IMR-90 (cell line): ENCODE results near the gene PSMB4. TPM values are rescaled to one million over a fixed set of nuclear protein-coding genes. Genes with fewer than 3 reads are reported as not detected.

Experiments used
- ATAC-seq: fragments of 200-7000 bp; cut with Tn5 transposase; 2 replicates; pipeline ENCODE4 v1.9.1; 2020; ENCODE audit warnings: low read depth, mild to moderate bottlenecking, moderate library complexity
- BruUV-seq: library from RNA; stranded (reverse); fragments of 400-500 nt; replicated peaks from 2 replicates; lab custom pipeline; 2021; lab: Mats Ljungman, UMichigan
- CTCF ChIA-PET: fragments of 300-600 bp; formaldehyde crosslinking; extraction: SDS; loops from one replicate; lab custom pipeline; 2021; ENCODE audit warnings: antibody characterized with exemption; lab: Yijun Ruan, JAX
- POLR2A ChIA-PET: fragments of 300-600 bp; sonication (Branson Sonifier 250); formaldehyde crosslinking; loops from one replicate; lab custom pipeline; 2022; ENCODE audit warnings: antibody characterized with exemption; ENCODE audit not compliant: unreplicated experiment; lab: Charles Lee
- DNase-seq: peaks from one replicate; pipeline ENCODE4 v3.0.0; 2013
- H2AFZ ChIP-seq: replicated peaks from 2 replicates; pipeline ENCODE3; 2013; ENCODE audit warnings: low read length, mild to moderate bottlenecking; ENCODE audit not compliant: poor library complexity
- H2AK5ac ChIP-seq: 2 replicates; pipeline ENCODE4 v1.6.1; 2013; ENCODE audit warnings: low read depth, low read length, inconsistent platforms
- H2AK9ac ChIP-seq: replicated peaks from 2 replicates; pipeline ENCODE3; 2013; ENCODE audit warnings: mild to moderate bottlenecking, low read depth, low read length, moderate library complexity; ENCODE audit not compliant: poor library complexity
- H2BK120ac ChIP-seq: 2 replicates; pipeline ENCODE4 v1.6.1; 2013; ENCODE audit warnings: low read depth, low read length, inconsistent platforms
- H2BK15ac ChIP-seq: 3 replicates; pipeline ENCODE4 v1.6.1; 2013; ENCODE audit warnings: low read depth, low read length, inconsistent platforms
- H2BK20ac ChIP-seq: 2 replicates; pipeline ENCODE4 v1.6.1; 2013; ENCODE audit warnings: low read depth, mild to moderate bottlenecking, inconsistent platforms, low read length, moderate library complexity
- H2BK5ac ChIP-seq: 2 replicates; pipeline ENCODE4 v1.6.1; 2013; ENCODE audit warnings: mild to moderate bottlenecking, low read depth, low read length, inconsistent platforms; ENCODE audit not compliant: poor library complexity, severe bottlenecking
- H3K14ac ChIP-seq: replicated peaks from 2 replicates; pipeline ENCODE4 v1.6.1; 2013; ENCODE audit warnings: low read depth, low read length, inconsistent platforms
- H3K18ac ChIP-seq: 2 replicates; pipeline ENCODE4 v1.6.1; 2013; ENCODE audit warnings: low read depth, low read length, control low read depth
- H3K23ac ChIP-seq: 2 replicates; pipeline ENCODE4 v1.6.1; 2013; ENCODE audit warnings: low read depth, low read length, inconsistent platforms
- H3K27ac ChIP-seq: 2 replicates; pipeline ENCODE4 v1.5.1; 2013; ENCODE audit warnings: mild to moderate bottlenecking, control low read depth, low read length; ENCODE audit not compliant: insufficient read depth
- H3K27me3 ChIP-seq: 2 replicates; pipeline ENCODE4 v1.6.1; 2013; ENCODE audit warnings: low read length; ENCODE audit not compliant: control insufficient read depth, insufficient read depth
- H3K36me3 ChIP-seq: 2 replicates; pipeline ENCODE4 v1.6.1; 2013; ENCODE audit warnings: low read length, mixed read lengths; ENCODE audit not compliant: control insufficient read depth, insufficient read depth
- H3K4ac ChIP-seq: 2 replicates; pipeline ENCODE4 v1.6.1; 2013; ENCODE audit warnings: low read depth, low read length, inconsistent platforms
- H3K4me1 ChIP-seq: 2 replicates; pipeline ENCODE4 v1.6.1; 2013; ENCODE audit warnings: low read length, mixed read lengths; ENCODE audit not compliant: control insufficient read depth, insufficient read depth
- H3K4me2 ChIP-seq: 2 replicates; pipeline ENCODE4 v1.6.1; 2013; ENCODE audit warnings: low read depth, mild to moderate bottlenecking, control low read depth, low read length, moderate library complexity
- H3K4me3 ChIP-seq: 2 replicates; pipeline ENCODE4 v1.5.1; 2013; ENCODE audit warnings: low read depth, mild to moderate bottlenecking, control low read depth, low read length, moderate library complexity; ENCODE audit not compliant: insufficient read depth
- H3K56ac ChIP-seq: 2 replicates; pipeline ENCODE4 v1.6.1; 2013; ENCODE audit warnings: low read length, inconsistent platforms; ENCODE audit not compliant: insufficient read depth; ENCODE audit errors: extremely low read depth
- H3K79me1 ChIP-seq, 2 experiments: 2 replicates each; pipeline ENCODE4 v1.6.1; 2013; ENCODE audit warnings: low read length in 2 of 2, inconsistent platforms in 1 of 2, low read depth in 1 of 2
- H3K9ac ChIP-seq: 2 replicates; pipeline ENCODE4 v1.6.1; 2013; ENCODE audit warnings: low read depth, low read length, control low read depth
- H3K9me1 ChIP-seq: 2 replicates; pipeline ENCODE4 v1.6.1; 2013; ENCODE audit warnings: low read length, inconsistent platforms; ENCODE audit not compliant: insufficient read depth
- H3K9me3 ChIP-seq: 2 replicates; pipeline ENCODE4 v1.6.1; 2013; ENCODE audit warnings: low read length; ENCODE audit not compliant: control insufficient read depth, insufficient read depth
- H4K20me1 ChIP-seq: 2 replicates; pipeline ENCODE4 v1.6.1; 2013; ENCODE audit warnings: low read length, inconsistent platforms; ENCODE audit not compliant: insufficient read depth
- H4K5ac ChIP-seq: 2 replicates; pipeline ENCODE4 v1.6.1; 2013; ENCODE audit warnings: mild to moderate bottlenecking, low read depth, low read length, control low read depth
- H4K8ac ChIP-seq, 2 experiments: 2 replicates each; pipeline ENCODE4 v1.6.1; 2013; ENCODE audit warnings: low read depth in 2 of 2, low read length in 2 of 2, control low read depth in 1 of 2, inconsistent platforms in 1 of 2
- H4K91ac ChIP-seq: 2 replicates; pipeline ENCODE4 v1.6.1; 2013; ENCODE audit warnings: low read depth, low read length, inconsistent platforms; ENCODE audit not compliant: insufficient read depth
- FOS ChIP-seq: fragments of 150-350 bp; IDR thresholded peaks from 2 replicates; pipeline ENCODE4 v1.6.1; 2016; ENCODE audit warnings: low read depth, low read length
- RAD21 ChIP-seq: IDR thresholded peaks from 2 replicates; pipeline ENCODE4 v1.6.1; 2012; ENCODE audit warnings: low read length, improper control_type of control experiment
- SMC3 ChIP-seq: fragments of 150-350 bp; IDR thresholded peaks from 2 replicates; pipeline ENCODE4 v1.6.1; 2016; ENCODE audit warnings: low read depth, mild to moderate bottlenecking, antibody characterized with exemption, low read length, moderate library complexity
- USF2 ChIP-seq: fragments of 150-350 bp; IDR thresholded peaks from 2 replicates; pipeline ENCODE4 v1.6.1; 2017; ENCODE audit warnings: mild to moderate bottlenecking, antibody characterized with exemption, low read length, low read depth
- WGBS, 2 experiments: methylation state at CpG; one replicate each; pipeline versions ENCODE4 v1.1.5 to v1.1.7; 2013; ENCODE audit warnings: missing lambda C conversion rate in 2 of 2; ENCODE audit not compliant: insufficient read length in 1 of 2; ENCODE audit errors: extremely low coverage in 2 of 2; 5-methylcytosine and 5-hydroxymethylcytosine counted together
- dilution Hi-C: fragments of 300-500 bp; cut with HindIII; formaldehyde crosslinking; loops from one replicate; pipeline ENCODE4 v1.14.3; 2018; ENCODE audit warnings: low sequenced_read_pairs; ENCODE audit not compliant: unreplicated experiment
- in situ Hi-C: fragments of 300-500 bp; cut with MboI; formaldehyde crosslinking; loops from 3 replicates; pipeline ENCODE4 v1.14.3; 2019; ENCODE audit warnings: low sequenced_read_pairs, inconsistent platforms, mixed read lengths
- intact Hi-C: fragments of 100-400 bp; cut with micrococcal nuclease; formaldehyde crosslinking; loops from 2 replicates; pipeline ENCODE4 v1.10.0; 2022
- polyA plus RNA-seq, 3 experiments: library from polyadenylated mRNA; depleted of rRNA; stranded (reverse); fragments of >200 nt; gene quantifications; 2 replicates each; pipeline ENCODE4 v1.2.3, GENCODE V29; 2012; ENCODE audit warnings: low replicate concordance in 1 of 3
- total RNA-seq: library from RNA; depleted of rRNA; stranded (reverse); fragments of >200 nt; gene quantifications from 2 replicates; pipeline ENCODE4 v1.2.3, GENCODE V29; 2012

The PSMB4 gene
- total and polyA plus RNA-seq, 2 of the 4 experiments (the other 2 are of a cell fraction), result 457 to 565 TPM

GRCh38 chr1:151403612-151404011, 4.2 kb downstream of the PSMB4 start:
- no peak overlapping the region for H2AK9ac ChIP-seq
- H3K4me1 ChIP-seq, result peaks cover 3% of the 10 kb centered on the region; the same call in 1 of the 2 replicates
- H2BK20ac ChIP-seq, result no peak overlapping the region
- no peak overlapping the region for H3K27ac ChIP-seq
- no peaks in the 10 kb centered on the region for H3K27me3 ChIP-seq
- no peak overlapping the region for H2AK5ac ChIP-seq
- H2AFZ ChIP-seq, result no peak overlapping the region
- no peaks in the 10 kb centered on the region for H3K9me3 ChIP-seq
- in situ Hi-C loops, result loop anchor here (10.0 kb wide), 2 partner anchors 99 to 209 kb away; partner anchors contain the start of genes PIP5K1A and VPS72
- H4K20me1 ChIP-seq, result peaks cover 25% of the 10 kb centered on the region; the same call in 1 of the 2 replicates
- 80% methylated on average over 1 of the region's 3 CpGs; no CpG with 5 or more reads in 1 of the 2 experiments for WGBS, 2 experiments
- no peak overlapping the region for H2BK120ac ChIP-seq
- no peak overlapping the region for H3K4ac ChIP-seq
- H3K18ac ChIP-seq, result no peak overlapping the region
- H3K56ac ChIP-seq, result no peak overlapping the region
- POLR2A ChIA-PET, result no interaction called here
- CTCF ChIA-PET, result no interaction called here
- ATAC-seq (no peak), DNase-seq (no peak)
- no peak overlapping the region for H3K9ac ChIP-seq
- H3K4me3 ChIP-seq, result no peak overlapping the region
- TF ChIP-seq RAD21, result no peak
- TF ChIP-seq FOS, result no peak
- no peak for TF ChIP-seq USF2
- TF ChIP-seq SMC3, result no peak
- dilution Hi-C loops, result no loop called here
- H3K9me1 ChIP-seq, result peaks cover 17% of the 10 kb centered on the region
- H3K79me1 ChIP-seq, result peaks cover 5 to 61% of the 10 kb centered on the region in 2 experiments; a peak in 3 of 4 replicates
- no peak overlapping the region for H4K8ac ChIP-seq
- H3K14ac ChIP-seq, result no peak overlapping the region
- intact Hi-C loops, result no loop called here
- H2BK5ac ChIP-seq, result no peak overlapping the region
- H2BK15ac ChIP-seq, result no peak overlapping the region
- no peak overlapping the region for H4K91ac ChIP-seq
- H4K5ac ChIP-seq, result no peak overlapping the region
- H3K4me2 ChIP-seq, result no peak overlapping the region
- no peak overlapping the region for H3K23ac ChIP-seq
- no TSS peak for BruUV-seq
- H3K36me3 ChIP-seq, result peaks cover 58% of the 10 kb centered on the region
